GM18505 (cell line): Measurements from ENCODE around the gene NRBF2.
"Not testable (repeated sequence)": the region's sequence is repeated elsewhere in the genome, so short reads cannot be mapped to it uniquely, and the experiment has no call there.

Source experiments
- ATAC-seq: cut with Tn5 transposase; IDR thresholded peaks from one replicate; pipeline ENCODE4 v1.9.1; 2021; ENCODE audit not compliant: unreplicated experiment
- POLR2A ChIP-seq: IDR thresholded peaks from 4 replicates; pipeline ENCODE4 v1.6.1; 2011; ENCODE audit warnings: borderline replicate concordance; ENCODE audit not compliant: insufficient read depth, insufficient read length; ENCODE audit errors: extremely low read depth

The NRBF2 gene

GRCh38 chr10:63133821-63134557, 861 bp downstream of the NRBF2 start:
- ATAC-seq, result no peak
- TF ChIP-seq POLR2A, result no peak

DNA sequence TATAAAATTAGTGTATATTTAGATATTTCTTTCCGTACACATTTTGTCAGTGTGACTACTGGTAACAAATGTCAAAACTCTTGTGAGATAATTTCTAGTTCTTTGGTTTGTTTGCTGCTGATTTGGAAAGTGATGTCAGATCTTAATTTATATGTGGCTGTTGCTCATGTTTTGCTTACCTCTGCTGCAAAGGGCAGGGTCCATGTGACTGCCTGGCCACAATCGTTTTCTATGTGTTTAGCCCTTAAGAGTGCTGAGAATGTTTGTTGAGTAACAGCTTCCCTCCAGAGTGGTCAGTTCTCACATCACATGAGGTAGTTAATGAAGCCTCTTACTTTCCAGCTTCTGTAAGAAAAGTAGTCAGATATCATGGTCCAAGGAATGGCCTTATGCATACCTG, 4.2 kb downstream of the NRBF2 start:
- no peak for TF ChIP-seq POLR2A
- no peak for ATAC-seq

DNA sequence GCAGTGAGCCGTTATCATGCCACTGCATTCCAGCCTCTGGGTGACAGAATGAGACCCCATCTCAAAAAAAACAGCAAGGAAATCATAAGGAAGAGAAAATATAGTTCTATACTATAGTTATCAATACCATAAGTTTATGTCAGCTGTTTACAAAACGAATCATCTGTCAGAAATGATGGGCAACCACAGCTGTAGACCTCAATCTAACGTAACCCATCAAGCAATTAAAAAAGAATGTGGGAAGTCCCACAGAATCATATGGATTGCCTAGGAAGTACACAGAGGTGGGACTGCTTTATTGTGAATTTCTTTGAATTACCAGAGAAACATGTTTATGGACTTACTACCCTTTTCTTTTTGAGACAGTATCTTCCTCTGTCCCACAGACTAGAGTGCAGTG, 6.9 kb downstream of the NRBF2 start:
- TF ChIP-seq POLR2A, result no peak
- no peak for ATAC-seq

- TF ChIP-seq POLR2A, result no peak
- ATAC-seq, result no peak
Observed at GRCh38 chr10:63142136-63142535, 9.0 kb downstream of the NRBF2 start.

GRCh38 chr10:63143987-63144386, 10.9 kb downstream of the NRBF2 start:
- ATAC-seq, result no peak
- no peak for TF ChIP-seq POLR2A

GRCh38 chr10:63145782-63146181, 12.7 kb downstream of the NRBF2 start:
- no peak for TF ChIP-seq POLR2A
- ATAC-seq, result no peak

DNA sequence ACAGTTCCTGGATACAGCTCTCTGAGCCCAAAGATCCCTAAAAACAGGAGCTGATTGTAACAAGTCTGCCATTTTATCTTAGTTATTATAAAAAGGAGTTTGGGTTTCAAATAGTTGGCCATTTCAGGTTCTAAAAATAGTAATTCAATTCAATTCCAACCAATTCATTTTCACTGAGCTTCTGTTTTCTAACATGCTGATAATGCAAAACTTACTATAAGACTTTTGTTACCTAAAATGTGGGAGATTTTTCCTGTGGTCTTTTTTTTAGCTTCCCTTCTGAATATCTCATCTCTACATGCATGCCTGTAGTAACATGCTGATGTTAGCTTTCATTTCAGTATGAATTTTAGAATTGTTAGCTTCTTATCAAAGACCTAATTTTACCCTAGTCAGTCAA, 13.4 kb downstream of the NRBF2 start:
- no peak for ATAC-seq
- no peak for TF ChIP-seq POLR2A

DNA sequence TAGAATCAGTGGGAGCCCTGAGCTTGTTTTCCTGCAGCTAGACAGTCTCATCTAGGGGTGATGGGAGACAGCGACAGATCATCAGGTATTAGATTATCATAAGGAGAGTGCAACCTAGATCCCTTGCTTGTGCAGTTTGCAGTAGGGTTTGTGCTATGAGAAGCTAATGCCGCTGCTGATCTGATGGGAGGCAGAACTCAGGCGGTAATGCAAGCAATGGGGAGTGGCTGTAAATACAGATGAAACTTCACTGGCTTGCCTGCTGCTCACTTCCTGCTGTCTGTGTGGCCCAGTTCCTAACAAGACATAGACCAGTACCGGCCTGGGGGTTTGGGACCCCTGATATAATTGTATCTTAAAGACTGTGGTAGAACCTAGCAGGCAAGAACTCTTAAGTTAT, 17.6 kb downstream of the NRBF2 start:
- no peak for ATAC-seq
- TF ChIP-seq POLR2A, result no peak

GRCh38 chr10:63153868-63154545, 20.9 kb downstream of the NRBF2 start:
- ATAC-seq, result not testable (repeated sequence)

GRCh38 chr10:63154546-63155387, 21.6 kb downstream of the NRBF2 start:
- ATAC-seq, result no peak

DNA sequence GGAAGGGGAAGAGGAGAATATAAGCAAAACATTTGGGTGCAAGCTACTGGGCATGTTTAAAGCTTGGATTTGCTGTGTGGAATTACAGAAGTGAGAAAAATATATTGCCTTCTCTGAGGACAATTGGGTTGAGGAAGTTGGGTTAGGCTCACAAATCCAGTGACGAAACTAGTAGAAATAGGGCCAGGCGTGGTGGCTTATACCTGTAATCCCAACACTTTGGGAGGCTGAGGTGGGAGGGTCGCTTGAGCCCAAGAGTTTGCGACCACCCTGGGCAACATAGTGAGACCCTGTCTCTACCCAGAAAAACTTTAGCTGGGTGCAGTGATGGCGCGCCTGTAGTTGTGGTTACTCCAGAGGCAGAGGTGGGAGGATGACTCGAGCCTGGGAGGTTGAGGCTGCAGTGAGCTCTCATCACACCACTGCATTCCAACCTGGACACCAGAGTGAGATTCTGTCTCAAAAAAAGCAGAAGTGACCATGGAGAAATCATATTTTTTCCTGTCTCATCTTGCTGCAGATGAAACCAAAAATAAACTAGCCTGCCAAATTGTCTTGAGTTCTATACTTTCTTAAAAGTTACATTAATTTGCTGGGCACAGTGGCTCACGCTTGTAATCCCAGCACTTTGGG, 22.4 kb downstream of the NRBF2 start:
- TF ChIP-seq POLR2A, result no peak
- no peak for ATAC-seq

More at GRCh38 chr10:63154546-63155387, 21.6 kb downstream of the NRBF2 start:
- no peak for TF ChIP-seq POLR2A

DNA sequence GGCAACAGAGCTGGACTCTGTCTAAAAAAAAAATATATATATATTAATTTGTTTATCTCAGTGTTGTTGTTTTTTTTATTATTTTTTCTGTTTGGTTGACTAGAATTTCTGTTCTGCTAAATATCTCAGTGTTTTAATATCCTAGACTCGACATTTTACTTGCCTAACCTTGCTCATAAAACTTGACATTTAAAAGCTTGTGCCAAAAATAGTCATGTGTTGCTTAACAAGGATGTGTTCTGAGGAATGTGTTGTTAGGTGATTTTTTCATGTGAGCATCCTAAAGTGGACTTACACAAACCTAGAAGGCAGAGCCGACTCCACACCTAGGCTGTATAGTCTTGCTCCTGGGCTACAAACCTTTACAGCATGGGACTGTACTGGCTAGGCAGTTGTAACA, 23.1 kb downstream of the NRBF2 start:
- no peak for ATAC-seq
- no peak for TF ChIP-seq POLR2A

- ATAC-seq, result no peak
- TF ChIP-seq POLR2A, result no peak
Observed at GRCh38 chr10:63157845-63158624, 24.9 kb downstream of the NRBF2 start.

- no peak for TF ChIP-seq POLR2A
- ATAC-seq, result no peak
Observed at GRCh38 chr10:63161592-63161991, 28.5 kb downstream of the NRBF2 start.
